SW 1271 (cell line): ENCODE data around the gene AMOTL1.

ENCODE experiments used
- DNase-seq, 2 experiments: peaks; one replicate each; lab custom pipeline; 2025; lab: John Stamatoyannopoulos, UW

Gene AMOTL1, protein sequence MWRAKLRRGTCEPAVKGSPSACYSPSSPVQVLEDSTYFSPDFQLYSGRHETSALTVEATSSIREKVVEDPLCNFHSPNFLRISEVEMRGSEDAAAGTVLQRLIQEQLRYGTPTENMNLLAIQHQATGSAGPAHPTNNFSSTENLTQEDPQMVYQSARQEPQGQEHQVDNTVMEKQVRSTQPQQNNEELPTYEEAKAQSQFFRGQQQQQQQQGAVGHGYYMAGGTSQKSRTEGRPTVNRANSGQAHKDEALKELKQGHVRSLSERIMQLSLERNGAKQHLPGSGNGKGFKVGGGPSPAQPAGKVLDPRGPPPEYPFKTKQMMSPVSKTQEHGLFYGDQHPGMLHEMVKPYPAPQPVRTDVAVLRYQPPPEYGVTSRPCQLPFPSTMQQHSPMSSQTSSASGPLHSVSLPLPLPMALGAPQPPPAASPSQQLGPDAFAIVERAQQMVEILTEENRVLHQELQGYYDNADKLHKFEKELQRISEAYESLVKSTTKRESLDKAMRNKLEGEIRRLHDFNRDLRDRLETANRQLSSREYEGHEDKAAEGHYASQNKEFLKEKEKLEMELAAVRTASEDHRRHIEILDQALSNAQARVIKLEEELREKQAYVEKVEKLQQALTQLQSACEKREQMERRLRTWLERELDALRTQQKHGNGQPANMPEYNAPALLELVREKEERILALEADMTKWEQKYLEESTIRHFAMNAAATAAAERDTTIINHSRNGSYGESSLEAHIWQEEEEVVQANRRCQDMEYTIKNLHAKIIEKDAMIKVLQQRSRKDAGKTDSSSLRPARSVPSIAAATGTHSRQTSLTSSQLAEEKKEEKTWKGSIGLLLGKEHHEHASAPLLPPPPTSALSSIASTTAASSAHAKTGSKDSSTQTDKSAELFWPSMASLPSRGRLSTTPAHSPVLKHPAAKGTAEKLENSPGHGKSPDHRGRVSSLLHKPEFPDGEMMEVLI

DNA sequence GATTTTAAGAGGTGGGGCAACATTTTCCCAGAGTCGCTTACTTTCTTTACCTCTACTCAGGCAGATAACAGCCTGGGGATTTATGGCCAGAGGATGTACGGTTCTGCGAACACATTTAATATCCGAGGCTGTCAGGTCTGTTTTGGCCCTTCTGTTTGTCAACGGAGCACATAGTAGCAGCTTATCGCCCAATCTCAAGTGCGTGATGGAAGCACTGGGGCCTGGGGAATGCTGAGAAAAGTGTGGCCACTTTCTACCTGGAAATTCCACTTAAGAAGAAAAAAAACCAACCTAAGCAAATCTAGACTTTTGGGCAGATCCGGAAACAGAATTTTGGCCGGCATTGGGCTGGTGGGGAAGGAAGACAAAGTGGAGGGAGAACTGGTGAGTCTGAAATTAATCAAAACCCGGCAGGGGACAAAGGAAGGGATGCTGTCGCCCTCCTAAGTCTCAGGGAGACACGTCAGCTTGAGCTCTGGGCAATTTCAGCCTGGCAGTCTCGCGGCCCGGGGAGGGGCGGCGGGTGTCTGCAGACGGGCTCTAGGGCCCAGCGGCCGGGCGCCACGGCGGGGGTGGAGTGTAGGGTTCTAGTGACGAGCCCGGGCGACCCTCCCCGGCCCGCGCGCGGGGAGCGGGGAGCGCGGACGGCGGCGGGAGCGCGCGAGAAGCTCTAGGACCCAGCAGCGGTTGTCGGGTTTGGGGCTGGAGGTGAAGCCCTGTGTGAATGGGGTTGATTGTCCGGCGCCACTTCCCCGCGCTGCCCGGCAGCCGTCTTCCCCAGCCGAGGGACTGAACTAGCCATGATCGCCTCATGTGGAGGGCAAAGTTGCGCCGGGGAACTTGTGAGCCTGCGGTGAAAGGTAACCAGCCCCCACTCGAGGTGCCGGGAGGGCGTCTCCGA lies at the start of gene AMOTL1:
Gene AMOTL1 (plus strand): TSS at position 656 of the 901 bp plus-strand sequence. CDS start 156 bp downstream, at position 812.
- peak; percentile 88 to 92 for DNase-seq

DNA sequence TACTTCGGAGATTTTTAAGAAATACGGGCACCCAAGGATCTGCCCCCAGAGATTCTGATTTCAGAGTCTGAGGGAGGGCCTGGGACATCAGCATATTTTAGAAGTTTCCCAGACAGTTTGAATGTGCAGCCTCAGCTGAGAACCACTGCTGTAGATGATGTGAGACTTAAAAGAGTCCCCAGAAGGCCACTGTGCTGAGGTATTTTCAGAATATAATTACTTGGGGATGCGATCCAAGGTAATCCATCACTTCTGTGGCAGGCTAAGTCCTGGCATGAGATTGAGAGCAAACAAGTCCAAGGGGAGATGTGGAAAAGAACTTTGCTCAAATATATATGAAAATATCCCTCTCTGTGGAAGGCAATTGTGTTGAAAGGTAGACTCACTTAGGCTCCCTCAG lies 48.3 kb upstream of the AMOTL1 start:
- no peak for DNase-seq

DNA sequence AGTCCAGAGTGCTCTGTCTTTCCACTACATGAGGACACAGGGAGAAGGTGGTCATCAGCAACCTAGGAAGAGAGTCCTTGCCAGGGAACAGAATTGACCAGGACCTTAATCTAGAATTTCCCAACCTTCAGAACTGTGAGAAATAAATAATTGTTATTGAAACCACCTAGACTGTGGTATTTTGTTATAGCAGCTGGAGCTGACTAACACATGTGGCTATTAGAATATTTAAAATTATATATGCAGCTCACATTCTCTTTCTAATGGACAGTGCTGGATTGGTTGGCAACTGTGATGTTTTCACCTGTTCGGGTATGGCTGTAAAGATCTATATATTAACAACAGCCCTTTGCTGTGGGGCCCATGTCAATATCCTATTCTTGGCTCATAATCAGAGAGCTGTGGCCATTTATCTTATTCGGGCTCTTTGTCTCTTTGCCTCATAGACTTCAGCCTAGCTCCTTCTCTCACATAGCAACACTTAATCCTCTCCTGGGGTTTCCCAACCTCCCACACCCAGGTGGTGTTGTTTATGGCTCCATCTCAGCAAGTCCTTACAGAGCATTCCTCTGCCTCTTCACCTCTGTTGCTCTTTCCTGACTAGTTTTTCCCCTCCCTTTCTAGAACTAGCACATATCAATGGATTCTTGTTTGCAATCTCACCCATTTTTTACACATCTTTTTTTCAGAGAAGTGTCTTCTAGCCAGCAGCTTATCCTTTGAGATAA lies 46.4 kb upstream of the AMOTL1 start:
- DNase-seq: no peak

DNA sequence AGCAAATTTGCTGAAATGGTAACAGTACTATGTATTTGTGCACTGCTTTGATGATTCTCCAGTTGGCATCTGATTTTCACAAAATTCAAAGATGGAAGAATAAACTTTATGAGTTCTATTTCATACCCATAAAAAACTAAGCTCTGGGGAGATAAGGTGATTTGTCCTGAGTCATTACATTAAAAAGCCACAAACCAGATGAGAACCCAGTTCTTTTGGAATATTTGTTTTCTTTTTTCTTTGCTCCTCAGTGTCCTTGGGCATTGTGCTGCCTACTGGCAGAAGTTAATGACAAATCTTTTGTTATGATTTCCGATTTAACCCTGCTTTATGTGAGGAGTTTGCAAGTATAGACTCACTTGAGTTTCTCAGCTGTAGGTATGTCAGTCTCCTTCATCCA lies 45.4 kb upstream of the AMOTL1 start:
- DNase-seq: no peak

DNA sequence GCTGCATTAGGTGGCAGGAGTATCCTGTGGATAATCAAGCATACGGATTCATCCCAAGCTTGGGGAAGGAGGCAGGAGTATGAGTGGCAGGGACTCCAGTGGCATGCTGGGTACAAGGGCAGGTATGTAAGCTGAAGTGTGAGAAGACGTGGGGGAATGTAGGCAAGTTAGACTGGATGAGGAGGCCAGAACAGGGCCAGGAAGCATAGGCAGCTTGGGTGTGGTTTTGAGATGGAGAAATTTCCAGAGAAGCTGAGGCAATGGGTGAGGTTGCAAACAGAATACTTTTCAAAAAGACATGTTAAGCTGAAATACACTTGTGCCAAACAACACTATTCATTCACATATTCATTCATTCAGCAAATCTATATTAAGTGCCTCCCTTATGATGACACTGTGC lies 43.1 kb upstream of the AMOTL1 start:
- DNase-seq: no peak

DNA sequence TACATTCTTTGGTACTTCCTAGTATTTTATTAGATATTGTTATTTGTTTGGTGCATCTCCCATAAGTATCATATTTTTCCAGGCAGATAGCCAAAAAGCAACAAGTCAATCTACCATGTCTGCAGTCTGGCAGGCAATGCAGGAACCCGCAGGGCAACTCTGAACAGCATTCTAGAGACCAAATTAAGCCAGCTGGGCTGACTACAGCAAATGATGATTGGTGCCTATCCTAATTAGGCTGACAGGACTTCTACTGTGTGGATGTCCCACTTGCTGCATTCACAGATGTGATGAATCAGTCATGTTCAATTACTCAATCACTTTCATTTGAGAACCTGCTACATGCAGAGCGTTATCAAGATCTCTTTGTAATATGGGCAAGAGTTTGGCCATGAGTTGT lies 40.3 kb upstream of the AMOTL1 start:
- no peak for DNase-seq

DNA sequence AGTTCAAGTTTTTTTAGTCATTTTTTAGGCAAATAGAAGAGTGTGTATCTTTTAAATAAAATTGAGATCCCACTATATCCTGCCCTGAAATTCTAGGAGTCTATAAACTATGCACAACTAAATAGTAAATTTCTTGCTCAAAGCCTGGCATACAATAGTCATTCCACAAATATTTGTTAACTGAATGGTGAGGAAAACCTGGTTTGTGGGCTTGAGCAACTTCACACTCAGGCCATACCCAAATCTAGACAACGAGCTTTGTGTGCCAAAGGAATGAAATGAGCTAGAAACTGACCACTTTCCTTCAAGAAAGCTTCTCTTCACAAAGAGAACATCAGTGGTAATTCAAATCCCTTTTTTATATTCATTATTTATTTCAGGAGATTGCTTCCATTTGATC lies 39.6 kb upstream of the AMOTL1 start:
- peak in 1 of 2 experiments; percentile 62 for DNase-seq

DNA sequence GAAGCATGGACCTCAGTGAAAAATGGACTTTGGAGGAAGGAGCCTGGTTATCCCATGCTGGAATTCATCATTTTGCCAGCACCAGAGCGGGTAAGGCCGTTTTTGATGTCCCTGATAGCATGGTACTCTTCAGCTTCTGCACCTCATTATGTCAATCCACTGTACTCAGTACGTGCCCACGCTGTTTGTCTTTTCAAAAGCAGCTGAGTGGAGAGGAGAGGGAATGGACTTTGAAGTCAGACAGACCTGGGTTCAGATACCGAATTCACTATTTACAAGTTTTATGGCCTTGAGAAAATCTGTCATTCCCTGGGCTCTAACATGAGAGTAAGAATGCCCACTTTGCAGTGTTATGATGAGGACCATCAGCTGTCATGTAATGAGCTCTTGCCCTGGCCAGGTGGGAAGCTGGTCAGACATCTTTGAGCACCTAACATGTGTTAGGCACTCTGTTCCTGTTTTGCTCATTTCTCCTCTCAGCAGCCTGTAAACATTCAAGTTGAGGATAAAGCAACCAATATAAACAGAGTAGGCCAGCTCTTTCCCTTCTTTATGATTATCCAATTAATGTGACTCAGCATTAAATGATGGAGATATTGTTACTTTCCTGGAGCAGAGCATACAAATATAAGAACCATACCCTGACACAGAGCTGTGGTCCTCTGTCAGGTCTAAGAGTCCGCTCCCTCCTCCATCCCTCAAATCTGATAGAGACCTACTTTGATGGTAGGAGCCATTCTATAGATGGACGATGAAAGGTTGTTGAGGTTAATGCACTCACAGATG lies 39.0 kb upstream of the AMOTL1 start:
- DNase-seq: no peak

DNA sequence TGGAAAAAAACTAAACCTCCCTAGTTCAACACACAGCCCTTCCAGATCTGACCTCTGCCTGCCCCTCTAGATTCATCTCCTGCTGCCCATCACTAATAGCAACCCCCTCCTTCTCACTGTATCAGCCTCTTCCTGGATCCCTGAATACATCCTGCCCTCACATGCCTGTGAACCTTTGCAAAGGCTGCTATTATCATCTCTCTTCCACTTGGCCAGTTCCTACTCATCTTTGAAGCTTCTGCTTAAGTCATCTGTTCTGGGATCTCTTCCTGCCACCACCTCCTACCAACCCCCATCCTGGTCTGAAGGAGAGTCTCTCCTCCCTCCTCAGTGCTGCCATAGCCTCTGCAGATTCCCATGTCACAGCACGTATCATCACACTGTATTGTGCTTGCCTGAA lies 38.0 kb upstream of the AMOTL1 start:
- DNase-seq: peak in 1 of 2 experiments; percentile 30

DNA sequence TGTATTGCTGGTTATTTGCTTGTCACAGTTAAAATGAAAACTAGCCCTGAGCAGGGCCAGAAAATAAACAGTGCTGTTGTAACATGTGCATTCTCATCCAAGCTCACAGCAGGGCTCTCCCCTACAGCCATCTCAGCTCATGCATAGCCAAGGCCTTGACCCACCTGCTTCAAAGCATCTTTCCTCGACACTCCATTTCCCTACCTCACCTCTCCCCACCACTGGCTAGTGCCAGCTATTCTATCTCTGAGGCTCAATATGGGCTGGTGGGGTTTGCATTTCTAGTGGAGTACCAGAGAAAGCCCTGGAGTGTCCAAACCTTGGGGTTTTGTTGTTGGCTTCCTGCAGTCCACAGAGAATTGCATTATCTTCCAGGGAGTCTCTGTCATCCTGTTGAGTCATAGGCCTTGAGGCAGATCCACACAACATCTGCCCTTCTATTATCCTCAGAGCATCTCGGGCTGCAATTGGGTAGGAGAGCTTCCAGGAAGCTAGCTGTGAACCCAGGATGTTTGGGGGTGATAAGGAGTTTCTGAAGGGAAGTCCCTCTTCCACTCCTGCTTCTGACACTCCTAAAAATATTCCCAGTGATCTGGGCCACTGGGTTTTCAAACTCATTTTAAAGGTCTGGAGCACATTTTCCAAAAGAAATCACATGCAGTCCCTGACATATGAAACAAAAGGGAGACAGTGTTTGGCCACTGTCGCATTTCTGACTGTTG lies 36.1 kb upstream of the AMOTL1 start:
- DNase-seq: peak; percentile 75 to 93

DNA sequence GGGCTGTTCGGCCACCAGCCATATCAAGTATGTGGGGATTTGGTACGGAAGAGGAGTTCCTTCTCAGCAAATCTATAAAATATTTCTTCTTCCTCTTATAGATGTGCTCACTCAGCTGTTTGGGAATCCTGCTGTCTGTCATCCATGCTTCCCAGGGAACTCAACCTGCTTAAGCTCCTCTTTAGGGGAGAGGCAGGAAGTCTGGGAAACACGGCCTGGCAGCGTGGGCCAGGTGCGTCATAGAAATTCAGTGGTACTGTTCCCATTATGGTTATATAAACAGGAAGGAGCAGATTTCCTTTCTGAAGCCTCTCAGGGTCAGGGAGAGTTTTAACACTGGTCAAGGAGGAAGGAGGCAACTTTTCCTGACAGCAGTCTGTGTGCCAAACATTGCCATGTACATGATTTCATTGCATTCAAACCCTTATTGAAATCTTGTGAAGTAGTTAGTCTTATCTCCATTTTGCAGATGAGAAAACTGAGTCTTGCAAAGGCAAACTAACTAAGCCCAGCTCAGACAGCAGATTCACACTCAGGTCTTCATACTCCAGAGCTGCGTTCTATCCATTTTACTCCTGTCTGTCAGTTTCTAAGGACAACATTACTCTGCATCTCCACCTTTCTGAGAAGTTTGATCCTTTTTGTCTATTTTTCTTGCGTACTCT lies 35.4 kb upstream of the AMOTL1 start:
- DNase-seq: peak; percentile 73 to 94

DNA sequence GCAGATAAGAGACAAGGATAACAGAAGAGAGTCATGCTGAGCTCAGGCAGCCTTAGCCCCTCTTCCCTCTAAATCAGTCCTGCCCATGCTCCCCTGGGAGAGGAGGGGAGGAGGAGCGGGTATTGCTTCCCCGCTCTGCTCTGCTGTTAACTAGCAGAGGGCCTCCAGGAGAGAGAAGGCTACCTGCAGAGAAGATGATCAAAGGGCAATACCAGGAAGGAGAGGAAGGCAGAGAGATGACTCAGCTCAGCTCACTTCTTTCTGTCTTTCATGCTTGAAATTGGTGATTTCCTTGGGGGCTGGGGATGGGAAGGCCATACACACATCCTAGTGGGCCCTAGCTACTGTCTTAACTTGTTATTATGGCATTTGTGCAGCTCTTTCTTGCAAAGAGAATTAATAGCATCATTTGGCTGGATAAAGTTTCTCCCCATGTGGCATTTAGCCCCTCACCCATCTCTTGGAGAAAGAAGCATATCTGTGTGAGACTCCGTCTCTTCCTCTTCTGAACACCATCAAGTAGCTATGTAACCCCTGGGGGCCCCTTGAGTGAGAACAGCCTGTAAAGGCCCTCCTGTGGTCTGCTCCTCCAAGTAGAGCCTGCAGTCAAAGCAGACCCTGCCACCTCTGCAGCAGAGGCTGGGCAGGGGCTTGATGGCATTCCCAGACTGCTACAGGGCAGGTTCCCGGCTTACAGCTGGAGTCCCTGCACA lies 33.4 kb upstream of the AMOTL1 start:
- peak in 1 of 2 experiments; percentile 39 for DNase-seq

DNA sequence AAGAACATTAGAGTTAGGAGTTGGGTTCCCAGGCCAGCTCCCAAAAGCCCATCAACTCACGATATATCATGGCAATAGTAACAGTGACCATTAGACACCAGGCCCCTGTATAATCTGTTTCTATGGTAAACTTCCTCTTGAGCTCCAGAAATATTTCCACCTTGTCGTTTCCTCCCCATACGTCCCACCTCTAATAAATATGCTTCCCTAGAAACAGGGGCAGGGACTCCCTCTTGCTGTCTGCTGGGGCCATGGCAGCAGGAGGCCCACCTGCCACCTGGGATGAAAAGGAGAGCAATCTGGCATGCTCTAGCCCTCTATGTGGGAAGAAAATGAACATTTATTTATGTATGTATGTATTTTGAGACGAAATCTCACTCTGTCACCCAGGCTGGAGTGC lies 32.2 kb upstream of the AMOTL1 start:
- DNase-seq: no peak

DNA sequence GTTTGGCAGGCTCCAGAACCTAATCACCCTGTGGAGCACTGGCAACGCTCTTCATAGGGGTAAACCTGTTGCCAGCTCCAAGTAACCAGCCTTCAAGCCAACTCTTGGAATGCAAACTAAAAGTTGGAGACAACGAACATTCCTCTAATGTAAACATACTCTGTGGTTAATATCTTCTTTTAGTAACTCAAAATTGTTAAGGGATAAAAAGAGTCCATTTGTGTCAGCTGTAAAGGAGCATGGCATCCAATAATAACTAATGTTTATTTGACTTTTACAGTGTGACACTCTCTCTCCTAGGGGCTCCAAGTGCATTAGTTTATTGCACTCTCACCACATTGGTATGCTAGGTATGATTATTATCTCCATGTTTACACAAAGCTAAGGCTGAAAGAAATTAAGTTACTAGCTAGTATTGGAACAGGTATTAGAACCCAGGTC lies 31.0 kb upstream of the AMOTL1 start:
- peak; percentile 57 to 94 for DNase-seq

DNA sequence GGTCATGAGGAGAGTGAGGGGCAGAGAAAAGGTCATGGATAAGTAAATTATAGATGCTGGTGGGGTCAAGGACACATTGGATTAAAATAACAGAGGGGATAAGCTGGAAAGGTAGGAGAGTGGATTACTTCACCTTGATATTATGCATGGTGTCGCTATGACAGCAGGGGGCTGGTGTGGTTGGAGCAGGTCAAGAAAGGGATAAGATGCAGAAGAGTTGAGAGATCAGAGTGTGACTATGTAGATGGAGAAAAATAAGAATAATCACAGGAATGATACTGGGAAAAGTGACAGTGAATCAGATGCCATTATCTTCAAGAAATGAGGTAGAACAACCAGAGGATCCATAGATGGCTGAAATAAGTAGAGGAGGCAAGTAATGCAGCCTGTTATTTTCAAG lies 29.4 kb upstream of the AMOTL1 start:
- DNase-seq: peak in 1 of 2 experiments; percentile 28

DNA sequence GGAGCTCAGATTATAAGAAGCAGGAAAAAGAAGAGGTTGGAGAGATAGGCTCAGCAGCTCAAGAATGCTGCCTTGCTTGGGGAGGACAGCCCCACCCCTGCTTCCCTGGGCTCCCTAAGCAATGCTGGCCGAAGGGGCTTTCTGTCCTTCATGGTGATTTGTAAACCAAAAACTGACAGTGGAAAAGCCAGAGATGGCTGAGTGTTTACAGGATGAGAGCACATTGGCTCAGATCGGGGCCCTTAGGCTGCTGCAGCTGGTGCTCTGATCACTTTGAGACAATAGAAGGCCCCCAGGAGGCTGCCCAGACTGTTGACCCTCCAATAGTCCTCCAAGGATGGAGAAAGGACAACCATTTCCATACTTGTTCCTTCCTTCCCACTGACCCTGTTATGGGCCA lies 28.8 kb upstream of the AMOTL1 start:
- DNase-seq: no peak

DNA sequence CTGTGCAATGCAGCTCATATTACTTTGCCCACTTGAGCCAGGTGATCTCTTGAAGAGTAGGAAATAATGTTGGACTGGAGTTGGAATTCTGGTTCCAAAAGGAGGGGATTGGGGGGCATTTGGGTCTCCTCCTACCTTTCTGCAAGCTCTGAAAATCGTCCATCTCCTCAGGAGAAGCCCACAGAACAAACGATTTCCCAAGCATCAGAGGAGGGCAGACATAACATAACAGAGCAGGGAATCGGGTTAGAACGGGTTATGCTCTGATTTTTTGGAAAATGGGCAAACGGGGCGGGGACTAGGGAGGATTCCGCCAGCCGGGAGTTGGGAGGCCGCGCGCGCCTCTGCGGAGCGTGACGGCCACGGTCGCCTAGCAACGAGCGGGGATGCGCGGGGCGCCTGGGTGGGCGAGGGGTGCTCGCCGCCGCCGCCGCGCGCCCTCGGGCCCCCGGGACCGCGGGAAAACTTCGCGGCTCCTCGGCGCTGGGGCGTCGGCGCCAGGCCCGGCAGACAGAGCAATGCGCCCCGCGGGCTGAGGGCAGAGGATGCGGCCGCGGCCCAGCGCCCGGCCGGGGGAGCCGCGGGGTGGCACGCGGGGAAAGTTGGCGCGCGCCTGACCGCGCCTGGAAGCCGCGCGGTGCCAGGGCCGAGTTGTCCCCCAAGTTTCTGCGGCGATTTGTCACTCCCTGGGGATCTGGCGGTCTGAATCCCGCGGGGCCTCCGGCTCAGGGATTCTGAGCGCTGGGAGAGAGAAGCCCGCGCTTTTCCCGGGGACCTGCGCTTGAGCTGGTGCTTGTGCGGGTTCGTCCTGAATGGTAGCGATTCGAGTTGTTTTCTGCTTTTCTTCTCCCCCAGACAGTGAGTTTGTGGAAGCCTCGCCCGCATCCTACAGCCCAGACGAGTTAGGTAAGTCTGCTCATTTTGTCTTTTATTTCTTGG lies 27.8 kb upstream of the AMOTL1 start:
- no peak for DNase-seq
